ENCODE results near the gene STOX2. TPM values are rescaled to one million over a fixed set of nuclear protein-coding genes. Genes with fewer than 3 reads are reported as not detected.

STOX2 gene
- total and polyA plus RNA-seq, 10 of the 15 experiments (the other 5 are each of a cell fraction or from before 2014, with no cell fraction given) = 0.01 to 1.2 (median 0.18) TPM; not detected in 4

DNA sequence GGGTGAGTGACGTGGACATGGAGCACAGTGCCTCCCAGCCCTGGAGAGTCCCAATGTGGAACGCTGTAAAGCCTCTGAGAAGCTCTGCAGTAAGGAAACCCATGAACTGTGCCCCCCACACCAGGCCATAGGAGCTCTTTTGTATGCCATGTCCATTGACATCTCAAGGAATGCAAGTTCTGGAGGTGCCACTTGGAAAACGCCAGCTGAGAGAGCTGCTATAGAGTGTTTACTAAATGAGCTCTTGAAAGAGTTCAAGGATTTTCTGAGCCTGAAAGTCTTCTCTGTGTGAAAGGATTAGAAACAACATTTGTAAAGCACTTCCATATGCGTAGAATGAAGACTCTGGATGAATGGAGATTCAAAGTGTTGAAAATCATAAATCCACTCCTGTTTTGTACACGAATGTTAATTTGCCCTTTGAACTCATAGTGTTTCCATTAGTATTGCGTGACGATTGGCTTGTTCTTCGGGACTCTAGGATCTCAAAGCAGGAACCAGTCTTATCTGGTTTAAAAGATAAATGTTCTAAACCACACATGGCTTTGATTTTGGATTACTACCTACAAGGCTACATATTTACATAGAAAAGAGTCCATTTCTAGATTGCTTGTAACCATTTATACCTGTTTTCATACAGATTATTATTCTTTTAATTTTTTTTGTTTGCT lies 41.8 kb upstream of the STOX2 start:
- no peaks in the 10 kb centered on the region for H3K9me3 ChIP-seq (replicated peaks; ENCODE audit: control insufficient read depth, insufficient read depth, low read length)
- FAIRE-seq (no peak), DNase-seq (ENCODE audit: low read depth, low spot score) (no peak), ATAC-seq (no peak)
- ChIA-PET RAD21 (ENCODE audit: unreplicated experiment) (no interaction called here), POLR2A (no interaction called here), CTCF (no interaction called here), SMC1A (ENCODE audit: uncharacterized antibody, unreplicated experiment) (no interaction called here)
- no peaks in the 10 kb centered on the region for H3K36me3 ChIP-seq (ENCODE audit: control insufficient read depth in 2 of 2, insufficient read depth in 2 of 2, low read length in 1 of 2)
- BruUV-seq (replicated peaks) = no TSS peak
- H3K4me3 ChIP-seq = no peak overlapping the region
- 42% methylated on average over 8 of the region's 8 CpGs for WGBS (ENCODE audit: insufficient coverage, insufficient replicate concordance, low lambda C conversion rate, missing lambda C conversion rate)
- H3K27ac ChIP-seq (ENCODE audit: control insufficient read depth, insufficient read depth) = no peak overlapping the region
- TF ChIP-seq MEF2B (IDR thresholded peaks at IDR 0.05; ENCODE audit: partially characterized antibody, poor library complexity, severe bottlenecking) = no peak
- TF ChIP-seq, protein P1, sequence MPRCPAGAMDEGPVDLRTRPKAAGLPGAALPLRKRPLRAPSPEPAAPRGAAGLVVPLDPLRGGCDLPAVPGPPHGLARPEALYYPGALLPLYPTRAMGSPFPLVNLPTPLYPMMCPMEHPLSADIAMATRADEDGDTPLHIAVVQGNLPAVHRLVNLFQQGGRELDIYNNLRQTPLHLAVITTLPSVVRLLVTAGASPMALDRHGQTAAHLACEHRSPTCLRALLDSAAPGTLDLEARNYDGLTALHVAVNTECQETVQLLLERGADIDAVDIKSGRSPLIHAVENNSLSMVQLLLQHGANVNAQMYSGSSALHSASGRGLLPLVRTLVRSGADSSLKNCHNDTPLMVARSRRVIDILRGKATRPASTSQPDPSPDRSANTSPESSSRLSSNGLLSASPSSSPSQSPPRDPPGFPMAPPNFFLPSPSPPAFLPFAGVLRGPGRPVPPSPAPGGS (IDR thresholded peaks at IDR 0.05; ENCODE audit: borderline replicate concordance, insufficient read depth, low read depth, low read length, poor library complexity, severe bottlenecking) = no peak
- TF ChIP-seq BRCA1 (IDR thresholded peaks at IDR 0.05; ENCODE audit: low read depth, low read length) = no peak
- TF ChIP-seq LARP7 (IDR thresholded peaks at IDR 0.05) = no peak
- TF ChIP-seq BACH1 (IDR thresholded peaks at IDR 0.05; ENCODE audit: borderline replicate concordance) = no peak
- TF ChIP-seq IRF4 (IDR thresholded peaks at IDR 0.05; ENCODE audit: low read depth, low read length) = no peak
- no peak for TF ChIP-seq MYC (IDR thresholded peaks at IDR 0.05; ENCODE audit: insufficient read depth, insufficient read length, insufficient replicate concordance, low read length, severe bottlenecking)
- TF ChIP-seq, protein P2, sequence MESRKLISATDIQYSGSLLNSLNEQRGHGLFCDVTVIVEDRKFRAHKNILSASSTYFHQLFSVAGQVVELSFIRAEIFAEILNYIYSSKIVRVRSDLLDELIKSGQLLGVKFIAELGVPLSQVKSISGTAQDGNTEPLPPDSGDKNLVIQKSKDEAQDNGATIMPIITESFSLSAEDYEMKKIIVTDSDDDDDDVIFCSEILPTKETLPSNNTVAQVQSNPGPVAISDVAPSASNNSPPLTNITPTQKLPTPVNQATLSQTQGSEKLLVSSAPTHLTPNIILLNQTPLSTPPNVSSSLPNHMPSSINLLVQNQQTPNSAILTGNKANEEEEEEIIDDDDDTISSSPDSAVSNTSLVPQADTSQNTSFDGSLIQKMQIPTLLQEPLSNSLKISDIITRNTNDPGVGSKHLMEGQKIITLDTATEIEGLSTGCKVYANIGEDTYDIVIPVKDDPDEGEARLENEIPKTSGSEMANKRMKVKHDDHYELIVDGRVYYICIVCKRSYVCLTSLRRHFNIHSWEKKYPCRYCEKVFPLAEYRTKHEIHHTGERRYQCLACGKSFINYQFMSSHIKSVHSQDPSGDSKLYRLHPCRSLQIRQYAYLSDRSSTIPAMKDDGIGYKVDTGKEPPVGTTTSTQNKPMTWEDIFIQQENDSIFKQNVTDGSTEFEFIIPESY (IDR thresholded peaks at IDR 0.05) = no peak
- TF ChIP-seq SIN3A (IDR thresholded peaks at IDR 0.05; ENCODE audit: low read depth, low read length) = no peak
- TF ChIP-seq MXI1 (IDR thresholded peaks at IDR 0.05; ENCODE audit: low read depth, low read length) = no peak
- no peak for TF ChIP-seq TCF12 (IDR thresholded peaks at IDR 0.05; ENCODE audit: low read depth, low read length)
- no peak for TF ChIP-seq SRF (IDR thresholded peaks at IDR 0.05; ENCODE audit: low read depth in 2 of 2, low read length in 2 of 2)
- TF ChIP-seq PML (IDR thresholded peaks at IDR 0.05; ENCODE audit: low read length) = no peak
- in situ Hi-C loops (cut with MboI) = no loop called here
- H3K9ac ChIP-seq (ENCODE audit: control insufficient read depth, insufficient read depth, low read length) = no peak overlapping the region
- H3K79me2 ChIP-seq (ENCODE audit: control insufficient read depth, insufficient read depth, low read length) = no peaks in the 10 kb centered on the region
- no peak overlapping the region for H3K4me2 ChIP-seq (ENCODE audit: control insufficient read depth, insufficient read depth)
- H3K27me3 ChIP-seq (replicated peaks in 1 of 2; ENCODE audit: control insufficient read depth in 2 of 2, insufficient read depth in 2 of 2, low read length in 1 of 2) = peaks cover 2 to 7% of the 10 kb centered on the region in 2 experiments; a peak in 3 of 4 replicates
- no peaks in the 10 kb centered on the region for H3K4me1 ChIP-seq (ENCODE audit: control insufficient read depth, insufficient read depth, low read length)
- intact Hi-C loops (cut with micrococcal nuclease; ENCODE audit: unreplicated experiment) = no loop called here
- no peaks in the 10 kb centered on the region for H4K20me1 ChIP-seq (ENCODE audit: control insufficient read depth, insufficient read depth)
- H2AFZ ChIP-seq (ENCODE audit: control insufficient read depth, low read depth, low read length) = no peak overlapping the region

Measured in GM12878 (cell line).